Hepatocyte (in vitro differentiated cells): ENCODE data around the gene GRK4. TPM values are rescaled to one million over a fixed set of nuclear protein-coding genes. Genes with fewer than 3 reads are reported as not detected.

Source experiments
- DNase-seq: peaks from one replicate; pipeline ENCODE4 v3.0.0-alpha.2; 2016; ENCODE audit warnings: low spot score
- H2AFZ ChIP-seq: fragments of 200-600 bp; sonication (generic); 2 replicates; pipeline ENCODE4 v1.6.0; 2016; ENCODE audit warnings: antibody characterized with exemption, mild to moderate bottlenecking
- H3K27ac ChIP-seq: fragments of 200-600 bp; sonication (generic); 2 replicates; pipeline ENCODE4 v1.5.1; 2016; ENCODE audit warnings: mild to moderate bottlenecking
- H3K27me3 ChIP-seq: fragments of 200-600 bp; sonication (generic); 2 replicates; pipeline ENCODE4 v1.6.1; 2016
- H3K36me3 ChIP-seq: fragments of 200-600 bp; sonication (generic); replicated peaks from 2 replicates; pipeline ENCODE4 v1.5.1; 2016; ENCODE audit warnings: low read depth; ENCODE audit not compliant: insufficient read depth
- H3K4me1 ChIP-seq: fragments of 200-600 bp; sonication (generic); 2 replicates; pipeline ENCODE4 v1.5.1; 2016; ENCODE audit warnings: mild to moderate bottlenecking, moderate library complexity; ENCODE audit not compliant: insufficient read depth
- H3K4me2 ChIP-seq: fragments of 200-600 bp; sonication (generic); 2 replicates; pipeline ENCODE4 v1.6.0; 2016
- H3K4me3 ChIP-seq: fragments of 200-600 bp; sonication (generic); 2 replicates; pipeline ENCODE4 v1.5.1; 2016; ENCODE audit warnings: mild to moderate bottlenecking
- H3K79me2 ChIP-seq: fragments of 200-600 bp; sonication (generic); 2 replicates; pipeline ENCODE4 v1.6.0; 2017; ENCODE audit warnings: mild to moderate bottlenecking
- H3K9me2 ChIP-seq: fragments of 200-600 bp; sonication (generic); replicated peaks from 2 replicates; pipeline ENCODE4 v1.6.0; 2017; ENCODE audit warnings: mild to moderate bottlenecking; ENCODE audit not compliant: insufficient read depth
- H3K9me3 ChIP-seq: fragments of 200-600 bp; sonication (generic); 2 replicates; pipeline ENCODE4 v1.5.1; 2016; ENCODE audit warnings: low read depth, mild to moderate bottlenecking
- H4K20me1 ChIP-seq: fragments of 200-600 bp; sonication (generic); 2 replicates; pipeline ENCODE4 v1.6.0; 2016; ENCODE audit warnings: mild to moderate bottlenecking; ENCODE audit not compliant: insufficient read depth, poor library complexity, severe bottlenecking
- EZH2 ChIP-seq: fragments of 200-600 bp; sonication (generic); IDR thresholded peaks from 2 replicates; pipeline ENCODE4 v1.6.1; 2016; ENCODE audit warnings: antibody characterized with exemption, mild to moderate bottlenecking, borderline replicate concordance
- EZH2phosphoT487 ChIP-seq: fragments of 200-600 bp; sonication (generic); IDR thresholded peaks from one replicate; pipeline ENCODE4 v1.6.1; 2018; ENCODE audit warnings: antibody characterized with exemption, mild to moderate bottlenecking, low read depth, moderate library complexity; ENCODE audit not compliant: unreplicated experiment, severe bottlenecking
- WGBS: methylation state at CpG from one replicate; pipeline ENCODE4 v1.1.6; 2016; ENCODE audit warnings: low lambda C conversion rate; ENCODE audit errors: missing lambda C conversion rate; 5-methylcytosine and 5-hydroxymethylcytosine counted together
- polyA plus RNA-seq: library from polyadenylated mRNA; unstranded; fragments of >200 nt; fragmentation: Nextera tagmentation; extraction: Ambion mirVana; gene quantifications from 2 replicates; pipeline ENCODE4 v1.2.1, GENCODE V29; 2016
- total RNA-seq: library from RNA; depleted of rRNA; stranded (reverse); fragments of >200 nt; gene quantifications from 2 replicates; pipeline ENCODE4 v1.2.3, GENCODE V29; 2014
- TF ChIP-seq, protein P1 (sequence below): fragments of 200-600 bp; sonication (generic); IDR thresholded peaks from 2 replicates; pipeline ENCODE4 v1.5.1; 2016; ENCODE audit warnings: antibody characterized with exemption, mild to moderate bottlenecking; ENCODE audit not compliant: poor library complexity

Gene GRK4
- total and polyA plus RNA-seq, 2 experiments from 2014 or later: 4.9 to 6.1 TPM

GRCh38 chr4:2935762-2936743 lies 27.3 kb upstream of the GRK4 start:
- TF ChIP-seq, protein P1, sequence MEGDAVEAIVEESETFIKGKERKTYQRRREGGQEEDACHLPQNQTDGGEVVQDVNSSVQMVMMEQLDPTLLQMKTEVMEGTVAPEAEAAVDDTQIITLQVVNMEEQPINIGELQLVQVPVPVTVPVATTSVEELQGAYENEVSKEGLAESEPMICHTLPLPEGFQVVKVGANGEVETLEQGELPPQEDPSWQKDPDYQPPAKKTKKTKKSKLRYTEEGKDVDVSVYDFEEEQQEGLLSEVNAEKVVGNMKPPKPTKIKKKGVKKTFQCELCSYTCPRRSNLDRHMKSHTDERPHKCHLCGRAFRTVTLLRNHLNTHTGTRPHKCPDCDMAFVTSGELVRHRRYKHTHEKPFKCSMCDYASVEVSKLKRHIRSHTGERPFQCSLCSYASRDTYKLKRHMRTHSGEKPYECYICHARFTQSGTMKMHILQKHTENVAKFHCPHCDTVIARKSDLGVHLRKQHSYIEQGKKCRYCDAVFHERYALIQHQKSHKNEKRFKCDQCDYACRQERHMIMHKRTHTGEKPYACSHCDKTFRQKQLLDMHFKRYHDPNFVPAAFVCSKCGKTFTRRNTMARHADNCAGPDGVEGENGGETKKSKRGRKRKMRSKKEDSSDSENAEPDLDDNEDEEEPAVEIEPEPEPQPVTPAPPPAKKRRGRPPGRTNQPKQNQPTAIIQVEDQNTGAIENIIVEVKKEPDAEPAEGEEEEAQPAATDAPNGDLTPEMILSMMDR: no peak
- TF ChIP-seq EZH2phosphoT487: no peak
- TF ChIP-seq EZH2: no peak
- H3K4me2 ChIP-seq: peak overlapping the region; percentile 92
- WGBS: 70% methylated on average over 20 of the region's 20 CpGs
- H3K79me2 ChIP-seq: peaks cover 28% of the 10 kb centered on the region
- H4K20me1 ChIP-seq: no peaks in the 10 kb centered on the region
- no peaks in the 10 kb centered on the region for H3K36me3 ChIP-seq
- H3K9me2 ChIP-seq: no peaks in the 10 kb centered on the region
- no peaks in the 10 kb centered on the region for H3K9me3 ChIP-seq
- H3K27me3 ChIP-seq: no peaks in the 10 kb centered on the region
- H2AFZ ChIP-seq: no peak overlapping the region
- H3K4me3 ChIP-seq: peak overlapping the region; percentile 90
- H3K4me1 ChIP-seq: peaks cover 25% of the 10 kb centered on the region
- peak; percentile 47 for DNase-seq
- H3K27ac ChIP-seq: peak overlapping the region; percentile 96

- Histone ChIP-seq H4K20me1 (no peaks in the 10 kb centered on the region), H3K9me2 (no peaks in the 10 kb centered on the region), H3K4me2 (peak overlapping the region; percentile 92), H3K36me3 (no peaks in the 10 kb centered on the region), H3K4me3 (no peak overlapping the region), H3K27ac (peak overlapping the region; percentile 54), H2AFZ (no peak overlapping the region), H3K27me3 (no peaks in the 10 kb centered on the region), H3K9me3 (no peaks in the 10 kb centered on the region), H3K79me2 (peaks cover 28% of the 10 kb centered on the region), H3K4me1 (peaks cover 25% of the 10 kb centered on the region)
- TF ChIP-seq, protein P1: no peak
- TF ChIP-seq EZH2 (no peak), EZH2phosphoT487 (no peak)
- peak; percentile 42 for DNase-seq
- WGBS: 91% methylated on average over 6 of the region's 6 CpGs
These were observed 26.6 kb upstream of the GRK4 start for GRCh38 chr4:2936773-2937145.

- H3K27ac ChIP-seq: peak overlapping the region; percentile 54
- H3K36me3 ChIP-seq: no peaks in the 10 kb centered on the region
- no peaks in the 10 kb centered on the region for H4K20me1 ChIP-seq
- no peak overlapping the region for H2AFZ ChIP-seq
- H3K4me3 ChIP-seq: no peak overlapping the region
- TF ChIP-seq, protein P1: no peak
- TF ChIP-seq EZH2 (no peak), EZH2phosphoT487 (no peak)
- H3K9me2 ChIP-seq: no peaks in the 10 kb centered on the region
- peak; percentile 39 for DNase-seq
- no peaks in the 10 kb centered on the region for H3K9me3 ChIP-seq
- peaks cover 28% of the 10 kb centered on the region for H3K79me2 ChIP-seq
- peaks cover 25% of the 10 kb centered on the region for H3K4me1 ChIP-seq
- H3K27me3 ChIP-seq: no peaks in the 10 kb centered on the region
- H3K4me2 ChIP-seq: peak overlapping the region; percentile 92
- whole genome bisulfite sequencing: 80% methylated on average over 23 of the region's 23 CpGs
These were observed 26.1 kb upstream of the GRK4 start for GRCh38 chr4:2937146-2937857.
